ENCODE results near the gene ADAMTSL3.
"Not testable (repeated sequence)": the region's sequence is repeated elsewhere in the genome, so short reads cannot be mapped to it uniquely, and the experiment has no call there.

ADAMTSL3 gene

GRCh38 chr15:83922649-83923294 lies 268.8 kb downstream of the ADAMTSL3 start:
- DNase-seq (ENCODE audit: low spot score) = no peak

- DNase-seq (ENCODE audit: low spot score) = no peak
These were observed 272.2 kb downstream of the ADAMTSL3 start for GRCh38 chr15:83926116-83926515.

DNA sequence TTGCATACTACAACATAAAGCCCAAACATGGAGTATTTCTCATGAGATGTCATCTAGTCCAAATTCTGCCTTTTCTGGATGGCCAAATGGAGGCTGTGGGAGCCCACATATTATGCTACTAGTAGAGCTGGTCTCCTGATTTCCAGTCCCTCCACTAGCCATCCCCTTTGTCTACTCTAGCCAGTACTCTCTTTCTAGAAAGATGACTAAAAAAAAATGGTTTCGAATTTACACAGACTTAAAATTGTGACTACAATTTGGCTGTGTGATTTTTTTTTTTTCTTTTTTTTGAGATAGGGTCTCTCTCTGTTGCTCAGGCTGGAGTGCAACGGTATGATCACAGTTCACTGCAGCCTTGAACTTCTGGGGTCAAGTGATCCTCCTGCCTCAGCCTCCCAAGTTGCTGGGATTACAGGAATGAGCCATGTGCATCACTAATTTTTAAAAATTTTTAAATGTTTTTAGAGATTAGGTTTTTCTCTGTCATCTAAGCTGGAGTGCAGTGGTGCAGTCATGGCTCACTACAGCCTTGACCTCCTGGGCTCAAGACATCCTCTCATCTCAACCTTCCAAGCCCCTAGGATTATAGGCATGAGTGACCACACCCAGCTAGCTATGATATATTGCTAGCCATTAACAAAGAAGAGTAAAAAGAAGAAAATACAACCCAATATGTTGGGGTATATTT lies 273.9 kb downstream of the ADAMTSL3 start:
- DNase-seq (ENCODE audit: low spot score) = no peak

DNA sequence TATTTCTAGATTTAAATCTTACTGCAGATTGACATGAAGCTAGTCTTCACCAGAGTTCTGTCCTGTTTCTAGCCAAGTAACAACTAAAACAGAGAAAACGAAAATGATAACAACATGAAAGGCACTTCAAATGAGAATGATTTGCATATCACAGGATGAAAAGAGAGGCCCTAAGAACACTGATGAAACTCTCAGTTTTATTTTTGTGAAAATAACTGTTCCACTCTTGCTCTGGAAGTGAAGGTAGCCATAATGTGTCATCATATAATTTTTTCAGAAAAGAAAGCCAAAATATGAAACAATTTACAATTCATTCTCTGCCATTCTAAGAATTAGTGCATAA lies 274.4 kb downstream of the ADAMTSL3 start:
- DNase-seq (ENCODE audit: low spot score) = no peak

DNA sequence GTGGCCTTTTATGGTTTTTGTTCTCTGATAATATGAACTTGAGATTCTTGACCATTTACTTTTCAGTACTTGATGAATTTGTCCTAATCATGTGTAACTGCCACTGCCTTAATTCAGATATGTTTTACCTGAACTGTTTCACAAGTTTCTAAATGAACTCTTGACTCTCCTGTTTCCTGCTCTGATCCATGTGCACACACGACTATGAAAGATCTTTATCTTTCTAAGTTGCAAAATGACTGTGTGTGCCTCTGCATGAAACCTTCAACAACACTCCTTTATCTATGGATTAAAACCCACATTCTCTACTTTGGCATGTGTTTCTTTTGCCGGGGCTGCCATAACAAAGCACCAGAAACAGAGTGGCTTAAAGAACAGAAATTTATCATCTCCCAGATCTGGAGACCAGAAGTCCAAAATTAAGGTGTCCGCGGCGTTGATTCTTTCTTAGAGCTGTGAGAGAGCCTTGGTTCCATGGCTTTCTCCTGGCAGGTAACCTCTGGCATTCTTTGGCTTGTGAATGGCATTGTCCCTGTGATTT lies 275.0 kb downstream of the ADAMTSL3 start:
- no peak for DNase-seq (ENCODE audit: low spot score)

DNA sequence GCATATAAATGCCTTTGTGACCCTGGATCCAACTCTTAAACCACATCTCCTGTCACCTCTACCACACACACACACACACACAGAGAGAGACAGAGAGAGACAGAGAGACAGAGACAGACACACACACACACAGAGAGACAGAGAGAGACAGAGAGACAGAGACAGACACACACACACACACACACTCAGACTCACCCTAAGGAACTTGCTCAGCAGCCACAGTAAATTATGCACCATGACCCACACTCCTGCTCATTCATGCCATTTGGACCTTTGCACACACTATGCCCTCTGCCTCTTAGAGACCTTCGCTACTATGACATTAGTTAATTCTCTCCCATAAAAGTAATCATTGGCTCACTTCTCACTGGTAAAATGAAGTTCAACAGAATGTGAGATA lies 275.7 kb downstream of the ADAMTSL3 start:
- DNase-seq (ENCODE audit: low spot score) = no peak

GRCh38 chr15:83930392-83931212 lies 276.7 kb downstream of the ADAMTSL3 start:
- DNase-seq (ENCODE audit: low spot score) = peak; percentile 42

- no peak for DNase-seq (ENCODE audit: low spot score)
These were observed 281.9 kb downstream of the ADAMTSL3 start for GRCh38 chr15:83935774-83936173.

DNA sequence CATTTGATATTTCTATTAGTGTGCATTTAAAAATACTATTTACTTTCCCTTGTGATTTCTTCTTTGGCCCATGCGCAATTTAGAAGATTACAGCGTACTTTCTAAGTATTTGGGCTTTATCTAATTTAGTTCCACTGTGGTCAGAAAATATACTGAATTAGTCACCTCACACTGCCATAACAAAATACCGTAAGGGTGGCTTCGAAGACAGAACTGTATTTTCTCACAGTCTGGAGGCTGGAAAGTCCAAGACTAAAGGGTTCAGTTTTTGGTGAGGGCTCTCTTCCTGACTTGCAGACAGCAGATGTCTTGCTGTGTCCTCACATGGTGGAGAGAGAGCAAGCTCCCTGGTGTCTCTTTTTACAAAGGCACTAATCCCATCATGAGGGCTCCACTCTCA lies 286.2 kb downstream of the ADAMTSL3 start:
- DNase-seq (ENCODE audit: low spot score) = no peak

DNA sequence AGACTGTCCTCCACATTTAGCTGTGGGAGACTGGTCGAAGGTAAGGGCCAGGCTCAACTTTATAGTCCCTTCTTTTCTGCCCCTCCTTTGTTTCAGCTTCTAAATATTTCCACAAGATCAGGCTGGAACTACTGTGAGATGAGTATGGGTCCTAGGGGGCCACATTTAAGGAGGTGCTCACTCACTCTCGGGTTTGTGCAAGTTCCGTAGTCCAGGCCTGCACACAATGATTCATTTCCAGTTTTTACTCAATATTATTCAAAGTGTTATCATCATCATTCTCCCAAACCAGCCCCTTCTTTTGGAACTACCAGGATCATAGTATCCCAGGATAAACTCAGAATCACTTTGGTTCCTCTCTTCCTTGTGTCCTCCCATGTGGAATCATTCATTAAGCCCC lies 289.1 kb downstream of the ADAMTSL3 start:
- DNase-seq (ENCODE audit: low spot score) = no peak

GRCh38 chr15:83943849-83944404 lies 290.0 kb downstream of the ADAMTSL3 start:
- DNase-seq (ENCODE audit: low spot score) = no peak

DNA sequence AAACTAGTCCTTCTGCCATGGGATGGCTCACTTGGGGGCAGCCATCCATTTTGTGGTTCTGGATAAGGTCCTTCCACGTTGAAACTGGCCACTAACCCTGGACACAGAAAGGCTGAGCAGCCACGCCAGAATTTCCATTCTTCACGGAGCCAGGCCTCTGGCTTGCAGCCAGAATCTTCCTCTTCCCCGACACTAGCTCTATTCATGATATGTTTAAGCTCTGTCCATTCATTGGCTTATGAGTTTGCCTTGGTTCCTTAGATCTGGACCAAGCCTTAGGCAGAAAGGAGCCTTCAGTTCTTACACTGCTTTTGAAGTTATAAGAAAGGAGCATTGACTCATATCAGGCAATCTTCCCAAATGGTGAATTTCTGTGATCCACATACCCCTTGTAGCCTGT lies 293.2 kb downstream of the ADAMTSL3 start:
- DNase-seq (ENCODE audit: low spot score) = no peak

DNA sequence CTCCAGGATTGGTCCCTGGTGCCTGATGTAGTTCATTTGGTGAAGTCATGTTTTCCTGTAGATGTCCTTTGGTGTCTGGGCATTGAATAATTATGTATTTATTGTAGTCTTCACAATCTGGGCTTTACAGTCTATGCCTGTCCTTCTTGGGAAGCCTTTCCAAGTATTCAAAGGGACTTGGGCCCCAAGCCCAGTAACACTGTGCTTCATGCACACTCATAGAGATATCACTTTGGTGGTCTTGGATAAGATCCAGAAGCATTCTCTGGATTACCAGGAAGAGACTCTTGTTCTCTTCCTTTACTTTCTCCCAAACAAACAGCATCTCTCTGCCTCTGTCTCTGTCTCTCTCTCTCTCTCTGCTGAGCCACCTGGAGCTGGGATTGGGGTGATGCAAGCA lies 300.6 kb downstream of the ADAMTSL3 start:
- no peak for DNase-seq (ENCODE audit: low spot score)

GRCh38 chr15:83955806-83956265 lies 301.9 kb downstream of the ADAMTSL3 start:
- DNase-seq (ENCODE audit: low spot score) = no peak

DNA sequence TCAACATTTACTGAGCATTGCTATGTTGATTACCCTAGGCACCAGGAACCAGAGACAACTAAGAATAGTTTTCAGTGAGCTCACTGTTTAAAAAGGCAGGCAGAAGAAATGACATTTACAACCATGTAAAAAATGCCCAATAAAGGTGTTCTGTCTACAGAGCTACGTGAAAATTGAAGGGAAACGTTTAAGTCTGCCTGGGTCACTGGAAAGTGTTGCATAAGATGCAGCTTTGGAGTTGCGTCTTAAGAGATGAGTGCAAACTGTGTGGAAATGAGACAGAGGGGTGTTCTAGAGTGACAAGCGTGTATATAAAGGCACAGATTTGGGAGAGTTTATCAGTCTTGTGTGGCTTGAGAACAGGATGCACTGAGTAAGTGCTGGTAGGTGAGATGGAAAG lies 303.0 kb downstream of the ADAMTSL3 start:
- no peak for DNase-seq (ENCODE audit: low spot score)

DNA sequence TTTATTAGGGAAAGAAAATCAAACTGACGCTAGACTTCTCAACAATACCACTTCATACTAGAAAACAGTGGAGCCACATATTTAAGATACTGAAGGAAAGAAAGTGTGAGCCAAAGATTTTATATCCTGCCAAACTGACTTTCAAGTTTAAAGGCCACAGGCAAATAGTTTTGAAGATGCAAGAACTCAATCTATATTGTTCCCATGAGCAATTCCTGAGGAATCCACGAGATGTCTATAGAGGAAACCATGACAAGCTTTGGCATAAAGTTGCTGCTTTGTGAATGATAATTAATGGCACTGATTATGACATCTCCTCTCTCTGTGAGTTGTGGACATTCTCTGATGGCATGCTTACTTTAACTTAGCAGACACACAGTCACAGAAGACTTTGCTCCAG lies 305.6 kb downstream of the ADAMTSL3 start:
- no peak for DNase-seq (ENCODE audit: low spot score)

GRCh38 chr15:83960192-83960829 lies 306.4 kb downstream of the ADAMTSL3 start:
- no peak for DNase-seq (ENCODE audit: low spot score)

DNA sequence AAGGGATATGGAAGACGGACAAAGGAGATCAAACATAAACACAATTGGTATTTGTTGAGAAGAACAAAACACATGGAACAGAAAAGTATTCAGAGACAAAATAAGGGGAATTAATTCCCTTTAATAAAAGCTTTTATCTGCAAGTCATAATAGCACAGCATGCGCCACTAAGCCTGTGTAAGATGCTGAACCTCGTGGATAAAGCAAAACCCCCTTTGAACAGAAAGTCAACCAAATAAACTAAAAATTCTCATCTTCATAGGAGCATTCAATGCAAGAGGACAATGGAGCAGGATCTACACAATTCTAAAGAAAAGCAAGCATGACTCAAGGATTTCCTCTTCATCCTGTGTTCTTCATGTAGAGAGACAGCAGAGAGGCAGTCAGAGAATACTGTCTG lies 307.4 kb downstream of the ADAMTSL3 start:
- DNase-seq (ENCODE audit: low spot score) = no peak

GRCh38 chr15:83964967-83965366 lies 311.0 kb downstream of the ADAMTSL3 start:
- DNase-seq (ENCODE audit: low spot score) = not testable (repeated sequence)

- no peak for DNase-seq (ENCODE audit: low spot score)
These were observed 316.5 kb downstream of the ADAMTSL3 start for GRCh38 chr15:83970295-83970890.

- no peak for DNase-seq (ENCODE audit: low spot score)
These were observed 318.1 kb downstream of the ADAMTSL3 start for GRCh38 chr15:83971992-83972391.

DNA sequence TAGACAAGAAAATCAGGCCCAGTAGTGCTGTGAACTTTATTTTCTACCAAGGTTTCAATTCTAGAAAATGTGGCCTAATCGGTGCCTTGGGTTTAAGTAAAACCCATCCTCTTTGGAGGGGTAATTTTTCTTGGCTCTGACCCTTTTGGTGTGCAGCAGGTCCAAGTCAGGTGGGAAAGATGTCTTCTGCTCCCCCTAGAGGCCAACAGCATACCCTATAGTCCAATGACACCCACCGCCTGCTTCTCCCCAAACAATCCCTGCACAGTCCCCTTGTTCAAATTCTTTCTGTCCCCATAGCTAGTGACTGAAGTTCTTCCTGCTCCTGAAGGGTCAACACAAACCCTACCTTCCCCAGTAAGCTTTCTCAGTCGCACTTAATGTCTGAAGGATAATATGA lies 319.9 kb downstream of the ADAMTSL3 start:
- peak; percentile 18 for DNase-seq (ENCODE audit: low spot score)

Data from HuH-7 (cell line).